Erythroblast (primary cell): Measurements from ENCODE around the gene GBP5.

Experiments
- GATA1 ChIP-seq: IDR thresholded peaks from 2 replicates; pipeline ENCODE4 v1.6.1; 2011; ENCODE audit warnings: low read depth, mild to moderate bottlenecking, control low read depth, low read length, moderate library complexity
- POLR2A ChIP-seq: IDR thresholded peaks from 2 replicates; pipeline ENCODE4 v1.6.1; 2011; ENCODE audit warnings: mild to moderate bottlenecking, low read length

- TF ChIP-seq POLR2A (no peak), GATA1 (no peak)
Observed at GRCh38 chr1:89273324-89273778, 691 bp upstream of the GBP5 start.
